ENCODE measurements around the gene MYH9.

Gene MYH9

DNA sequence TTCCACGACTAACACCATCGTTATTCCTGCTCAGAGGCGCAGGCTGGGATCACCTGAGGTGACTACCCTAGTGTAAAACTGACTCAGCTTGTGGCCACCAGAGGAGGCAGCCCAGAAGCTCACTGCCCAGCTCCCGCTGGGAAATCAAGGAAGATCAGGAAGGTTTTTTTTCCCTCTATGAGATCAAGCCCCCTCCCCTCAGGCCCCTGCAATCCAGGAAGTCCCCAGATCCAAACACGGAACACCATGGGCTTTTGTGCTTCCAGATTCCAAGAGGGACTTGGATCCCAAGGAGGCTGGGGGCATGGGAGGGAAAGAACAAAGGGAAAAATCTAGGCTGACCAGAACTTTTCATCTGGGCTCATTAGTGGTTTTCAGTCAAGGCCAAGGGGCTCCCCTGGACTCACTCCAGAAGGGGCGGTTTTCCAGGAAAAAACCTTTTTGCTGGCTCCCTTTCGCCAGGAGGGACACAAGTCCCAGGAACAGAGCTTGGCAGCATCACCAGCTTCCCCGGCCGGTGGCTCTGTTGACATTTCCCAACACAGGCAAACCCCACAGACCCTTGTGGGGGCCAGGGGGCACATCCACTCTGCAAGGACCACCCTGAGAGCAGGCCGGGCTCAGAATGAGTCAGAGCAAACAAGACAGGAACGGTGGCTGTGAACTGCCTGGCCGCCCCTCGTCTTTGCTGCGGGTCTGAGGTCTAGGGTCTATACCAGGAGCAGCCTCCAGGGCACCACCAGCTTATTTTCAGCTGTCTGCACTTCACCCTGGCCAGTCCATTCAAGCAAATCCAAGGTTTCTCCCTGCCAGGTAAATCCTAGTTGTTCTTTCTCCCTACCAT lies 36.8 kb downstream of the MYH9 start:
- DNase-seq (ENCODE audit: extremely low read depth, insufficient read length), result no peak
- peaks cover 17% of the 10 kb centered on the region for H3K36me3 ChIP-seq (ENCODE audit: control insufficient read depth, insufficient read depth, low read length)
- H3K4me3 ChIP-seq (replicated peaks; ENCODE audit: low read depth, low read length), result no peak overlapping the region
- TF ChIP-seq, protein P1, sequence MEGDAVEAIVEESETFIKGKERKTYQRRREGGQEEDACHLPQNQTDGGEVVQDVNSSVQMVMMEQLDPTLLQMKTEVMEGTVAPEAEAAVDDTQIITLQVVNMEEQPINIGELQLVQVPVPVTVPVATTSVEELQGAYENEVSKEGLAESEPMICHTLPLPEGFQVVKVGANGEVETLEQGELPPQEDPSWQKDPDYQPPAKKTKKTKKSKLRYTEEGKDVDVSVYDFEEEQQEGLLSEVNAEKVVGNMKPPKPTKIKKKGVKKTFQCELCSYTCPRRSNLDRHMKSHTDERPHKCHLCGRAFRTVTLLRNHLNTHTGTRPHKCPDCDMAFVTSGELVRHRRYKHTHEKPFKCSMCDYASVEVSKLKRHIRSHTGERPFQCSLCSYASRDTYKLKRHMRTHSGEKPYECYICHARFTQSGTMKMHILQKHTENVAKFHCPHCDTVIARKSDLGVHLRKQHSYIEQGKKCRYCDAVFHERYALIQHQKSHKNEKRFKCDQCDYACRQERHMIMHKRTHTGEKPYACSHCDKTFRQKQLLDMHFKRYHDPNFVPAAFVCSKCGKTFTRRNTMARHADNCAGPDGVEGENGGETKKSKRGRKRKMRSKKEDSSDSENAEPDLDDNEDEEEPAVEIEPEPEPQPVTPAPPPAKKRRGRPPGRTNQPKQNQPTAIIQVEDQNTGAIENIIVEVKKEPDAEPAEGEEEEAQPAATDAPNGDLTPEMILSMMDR (IDR thresholded peaks at IDR 0.05; ENCODE audit: insufficient read depth, low read length, poor library complexity, severe bottlenecking), result no peak
- H3K27me3 ChIP-seq (replicated peaks; ENCODE audit: control insufficient read depth, insufficient read depth, low read length), result no peaks in the 10 kb centered on the region

DNA sequence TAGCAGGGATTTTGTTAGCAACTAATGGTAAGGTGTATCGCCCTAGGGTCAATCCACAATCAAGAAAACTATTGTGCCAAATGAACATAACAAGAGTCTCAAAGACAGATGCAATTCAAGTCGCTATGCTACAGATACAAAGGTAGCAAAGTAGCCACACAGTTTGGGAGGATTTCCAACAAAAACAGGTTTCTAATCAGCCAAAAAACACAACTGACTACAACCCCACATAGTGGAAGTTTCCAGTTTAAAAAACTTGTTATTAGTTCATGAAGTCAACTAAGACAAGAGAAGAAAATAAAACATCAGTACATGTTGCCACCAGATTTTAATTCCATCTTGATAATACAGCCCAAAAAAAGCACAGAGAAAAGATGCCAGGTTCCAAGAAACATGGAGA lies 38.0 kb downstream of the MYH9 start:
- Histone ChIP-seq H3K27me3 (replicated peaks; ENCODE audit: control insufficient read depth, insufficient read depth, low read length) (no peaks in the 10 kb centered on the region), H3K4me3 (replicated peaks; ENCODE audit: low read depth, low read length) (no peak overlapping the region), H3K36me3 (ENCODE audit: control insufficient read depth, insufficient read depth, low read length) (peaks cover 16% of the 10 kb centered on the region)
- TF ChIP-seq, protein P1 (IDR thresholded peaks at IDR 0.05; ENCODE audit: insufficient read depth, low read length, poor library complexity, severe bottlenecking), result no peak
- DNase-seq (ENCODE audit: extremely low read depth, insufficient read length), result no peak

DNA sequence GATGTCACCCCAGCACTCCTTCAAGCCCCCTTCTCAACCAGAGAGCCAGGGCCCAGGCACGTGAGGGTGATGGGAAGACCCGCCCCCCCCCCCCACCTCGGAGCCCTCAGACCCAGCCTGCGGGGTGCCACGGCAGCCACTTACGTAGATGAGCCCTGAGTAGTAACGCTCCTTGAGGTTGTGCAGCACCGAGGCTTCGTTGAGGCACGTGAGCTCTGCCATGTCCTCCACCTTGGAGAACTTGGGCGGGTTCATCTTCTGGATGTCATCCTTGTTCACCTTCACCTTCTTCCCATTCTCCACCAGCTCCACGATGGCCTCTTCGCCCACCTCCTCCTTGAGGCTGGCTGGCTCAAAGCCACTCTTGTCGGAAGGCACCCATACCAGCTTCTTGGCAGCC lies 39.0 kb downstream of the MYH9 start:
- TF ChIP-seq, protein P1 (IDR thresholded peaks at IDR 0.05; ENCODE audit: insufficient read depth, low read length, poor library complexity, severe bottlenecking), result no peak
- Histone ChIP-seq H3K27me3 (replicated peaks; ENCODE audit: control insufficient read depth, insufficient read depth, low read length) (no peaks in the 10 kb centered on the region), H3K4me3 (replicated peaks; ENCODE audit: low read depth, low read length) (no peak overlapping the region), H3K36me3 (ENCODE audit: control insufficient read depth, insufficient read depth, low read length) (peaks cover 25% of the 10 kb centered on the region)
- no peak for DNase-seq (ENCODE audit: extremely low read depth, insufficient read length)

DNA sequence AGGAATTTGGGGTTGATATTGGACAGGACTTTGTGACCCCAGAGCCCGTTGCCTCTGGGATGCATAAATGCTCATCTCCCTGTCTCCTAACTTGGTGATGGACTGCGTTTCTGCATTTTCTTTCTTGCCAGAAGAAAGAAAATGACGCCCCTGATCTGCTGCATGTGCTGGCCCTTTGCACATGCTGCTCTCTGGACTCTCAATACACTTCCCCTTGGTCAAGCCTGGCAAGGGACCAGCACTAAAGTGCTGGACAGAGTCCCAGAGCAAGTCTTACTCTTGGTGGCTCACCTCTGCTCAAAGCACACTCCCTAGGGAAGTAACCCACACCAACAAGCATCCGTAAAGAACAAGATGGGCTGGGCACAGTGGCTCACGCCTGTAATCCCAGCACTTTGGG lies 40.7 kb downstream of the MYH9 start:
- TF ChIP-seq, protein P1 (IDR thresholded peaks at IDR 0.05; ENCODE audit: insufficient read depth, low read length, poor library complexity, severe bottlenecking), result no peak
- peaks cover 31% of the 10 kb centered on the region for H3K36me3 ChIP-seq (ENCODE audit: control insufficient read depth, insufficient read depth, low read length)
- DNase-seq (ENCODE audit: extremely low read depth, insufficient read length), result no peak

GRCh38 chr22:36344106-36344827 lies 43.5 kb downstream of the MYH9 start:
- Histone ChIP-seq H3K4me3 (replicated peaks; ENCODE audit: low read depth, low read length) (no peak overlapping the region), H3K27me3 (replicated peaks; ENCODE audit: control insufficient read depth, insufficient read depth, low read length) (no peaks in the 10 kb centered on the region), H3K36me3 (ENCODE audit: control insufficient read depth, insufficient read depth, low read length) (peaks cover 47% of the 10 kb centered on the region)
- no peak for DNase-seq (ENCODE audit: extremely low read depth, insufficient read length)
- TF ChIP-seq, protein P1 (IDR thresholded peaks at IDR 0.05; ENCODE audit: insufficient read depth, low read length, poor library complexity, severe bottlenecking), result no peak

More for the DNA sequence above, 40.7 kb downstream of the MYH9 start:
- no peaks in the 10 kb centered on the region for H3K27me3 ChIP-seq (replicated peaks; ENCODE audit: control insufficient read depth, insufficient read depth, low read length)
- H3K4me3 ChIP-seq (replicated peaks; ENCODE audit: low read depth, low read length), result no peak overlapping the region
